C4-2B (cell line): ENCODE data around the gene PIK3R3.

Experiments used
- ZFX ChIP-seq: fragments of 450-650 bp; IDR thresholded peaks from 2 replicates; pipeline ENCODE4 v1.6.1; 2017
- TF ChIP-seq, protein P1 (sequence below): fragments of 450-650 bp; conservative IDR thresholded peaks from 2 replicates; pipeline ENCODE4 v1.5.1; 2017; ENCODE audit warnings: mild to moderate bottlenecking

DNA sequence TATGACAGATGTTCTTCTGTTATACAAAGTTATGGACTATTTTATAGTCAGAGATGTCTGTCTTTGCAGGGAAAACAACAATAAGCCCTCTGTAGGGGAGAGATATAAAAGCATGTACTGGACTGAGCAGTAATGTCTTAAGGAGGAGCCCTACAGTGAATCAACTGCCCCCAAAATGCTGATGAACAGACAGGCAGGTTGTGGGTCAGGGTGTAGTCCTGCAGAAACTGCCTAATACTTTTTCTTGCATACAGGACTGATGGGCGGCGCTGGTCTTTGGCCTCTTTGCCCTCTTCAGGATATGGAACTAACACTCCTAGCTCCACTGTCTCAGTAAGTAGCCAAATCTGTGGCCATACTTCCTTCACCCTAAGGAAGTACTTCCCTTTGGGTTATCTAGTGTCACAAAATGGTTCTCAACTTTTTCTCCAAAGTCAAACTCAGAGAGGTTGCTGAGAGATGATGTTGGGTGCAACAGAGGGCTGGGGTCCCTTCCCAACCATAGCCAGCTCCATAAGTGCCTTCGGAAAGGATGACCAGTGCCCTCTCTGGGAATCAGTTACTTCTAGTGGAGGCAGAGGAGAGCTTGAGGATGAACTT is 129.8 kb downstream of the PIK3R3 start:
- TF ChIP-seq, protein P1, sequence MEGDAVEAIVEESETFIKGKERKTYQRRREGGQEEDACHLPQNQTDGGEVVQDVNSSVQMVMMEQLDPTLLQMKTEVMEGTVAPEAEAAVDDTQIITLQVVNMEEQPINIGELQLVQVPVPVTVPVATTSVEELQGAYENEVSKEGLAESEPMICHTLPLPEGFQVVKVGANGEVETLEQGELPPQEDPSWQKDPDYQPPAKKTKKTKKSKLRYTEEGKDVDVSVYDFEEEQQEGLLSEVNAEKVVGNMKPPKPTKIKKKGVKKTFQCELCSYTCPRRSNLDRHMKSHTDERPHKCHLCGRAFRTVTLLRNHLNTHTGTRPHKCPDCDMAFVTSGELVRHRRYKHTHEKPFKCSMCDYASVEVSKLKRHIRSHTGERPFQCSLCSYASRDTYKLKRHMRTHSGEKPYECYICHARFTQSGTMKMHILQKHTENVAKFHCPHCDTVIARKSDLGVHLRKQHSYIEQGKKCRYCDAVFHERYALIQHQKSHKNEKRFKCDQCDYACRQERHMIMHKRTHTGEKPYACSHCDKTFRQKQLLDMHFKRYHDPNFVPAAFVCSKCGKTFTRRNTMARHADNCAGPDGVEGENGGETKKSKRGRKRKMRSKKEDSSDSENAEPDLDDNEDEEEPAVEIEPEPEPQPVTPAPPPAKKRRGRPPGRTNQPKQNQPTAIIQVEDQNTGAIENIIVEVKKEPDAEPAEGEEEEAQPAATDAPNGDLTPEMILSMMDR: no peak
- no peak for TF ChIP-seq ZFX
